ENCODE measurements around the gene IGHMBP2.

- TF ChIP-seq ZBTB26 (CRISPR knock-in tag; IDR thresholded peaks at IDR 0.05) (no peak), NONO (IDR thresholded peaks at IDR 0.05; ENCODE audit: low read depth in 2 of 2, low read length in 1 of 2) (no peak), CTCF (IDR thresholded peaks at IDR 0.05 in 2 of 3, conservative IDR thresholded peaks at IDR 0.05 in 1 of 3; ENCODE audit: insufficient read depth in 2 of 3, low read depth in 1 of 3, low read length in 3 of 3) (no peak), HMGXB4 (CRISPR knock-in tag; IDR thresholded peaks at IDR 0.05) (no peak), BRF2 (IDR thresholded peaks at IDR 0.05; ENCODE audit: borderline replicate concordance, insufficient read depth, insufficient read length) (no peak), FOXA1 (IDR thresholded peaks at IDR 0.05; ENCODE audit: borderline replicate concordance) (no peak), RCOR1 (IDR thresholded peaks at IDR 0.05; ENCODE audit: borderline replicate concordance in 1 of 2, low read depth in 2 of 2, low read length in 2 of 2) (no peak), GATAD2A (IDR thresholded peaks at IDR 0.05) (no peak), JUN (IDR thresholded peaks at IDR 0.05; ENCODE audit: borderline replicate concordance, low read depth, low read length) (no peak), JUN (CRISPR knock-in tag; IDR thresholded peaks at IDR 0.05; ENCODE audit: borderline replicate concordance) (no peak), SAFB (IDR thresholded peaks at IDR 0.05; ENCODE audit: borderline replicate concordance, low read depth, low read length) (no peak), FOSL1 (tag; conservative IDR thresholded peaks at IDR 0.05) (no peak), HIVEP1 (CRISPR knock-in tag; IDR thresholded peaks at IDR 0.05) (no peak), SMARCE1 (IDR thresholded peaks at IDR 0.05) (no peak)
These were observed 80.1 kb downstream of the IGHMBP2 start for GRCh38 chr11:68983801-68984200.
